Activated CD4-positive, alpha-beta T cell treated with anti-CD3 and anti-CD28 coated beads for 36 hours (primary cell): ENCODE measurements around the gene MPV17. TPM values are rescaled to one million over a fixed set of nuclear protein-coding genes. Genes with fewer than 3 reads are reported as not detected.
"Not testable (repeated sequence)": the region's sequence is repeated elsewhere in the genome, so short reads cannot be mapped to it uniquely, and the experiment has no call there.

Experiments used
- ATAC-seq: fragments of 200-7000 bp; cut with Tn5 transposase; one replicate; pipeline ENCODE4 v1.10.0; 2021; ENCODE audit warnings: mild to moderate bottlenecking, moderate library complexity
- CTCF ChIA-PET: fragments of 350-600 bp; sonication (Branson Sonifier 250); formaldehyde crosslinking; loops from one replicate; lab custom pipeline; 2021; ENCODE audit warnings: antibody characterized with exemption; lab: Charles Lee
- POLR2A ChIA-PET: fragments of 350-600 bp; sonication (Branson Sonifier 250); formaldehyde crosslinking; loops from one replicate; lab custom pipeline; 2021; ENCODE audit warnings: antibody characterized with exemption, inconsistent platforms; lab: Charles Lee
- DNase-seq: peaks from one replicate; pipeline ENCODE4 v3.0.0-alpha.2; 2020
- H3K27ac Mint-ChIP-seq: one replicate; pipeline ENCODE4 v1.8.0; 2021; ENCODE audit warnings: mixed read lengths
- H3K27me3 Mint-ChIP-seq: one replicate; pipeline ENCODE4 v1.8.0; 2021; ENCODE audit warnings: mixed read lengths
- H3K36me3 Mint-ChIP-seq: one replicate; pipeline ENCODE4 v1.8.0; 2021; ENCODE audit warnings: low read depth, mixed read lengths
- H3K4me1 Mint-ChIP-seq: one replicate; pipeline ENCODE4 v1.8.0; 2021; ENCODE audit warnings: mixed read lengths
- H3K4me3 Mint-ChIP-seq: one replicate; pipeline ENCODE4 v1.8.0; 2021; ENCODE audit warnings: mild to moderate bottlenecking, moderate library complexity, mixed read lengths
- H3K9me3 Mint-ChIP-seq: one replicate; pipeline ENCODE4 v1.8.0; 2021; ENCODE audit warnings: low read depth, mixed read lengths
- intact Hi-C, 2 experiments: fragments of 100-400 bp; cut with DNase I in 1 of 2; cut with micrococcal nuclease in 1 of 2; formaldehyde crosslinking; loops; one replicate each; pipeline versions ENCODE4 v1.14.2 to v1.15.1; 2022 to 2024; cut with DNase I, micrococcal nuclease
- total RNA-seq, 2 experiments: library from RNA; stranded (reverse); gene quantifications; one replicate each; pipeline ENCODE4 v1.2.3, GENCODE V29; 2021

MPV17 gene
- total RNA-seq, 2 experiments from 2014 or later, result 93.4 to 103 TPM

DNA sequence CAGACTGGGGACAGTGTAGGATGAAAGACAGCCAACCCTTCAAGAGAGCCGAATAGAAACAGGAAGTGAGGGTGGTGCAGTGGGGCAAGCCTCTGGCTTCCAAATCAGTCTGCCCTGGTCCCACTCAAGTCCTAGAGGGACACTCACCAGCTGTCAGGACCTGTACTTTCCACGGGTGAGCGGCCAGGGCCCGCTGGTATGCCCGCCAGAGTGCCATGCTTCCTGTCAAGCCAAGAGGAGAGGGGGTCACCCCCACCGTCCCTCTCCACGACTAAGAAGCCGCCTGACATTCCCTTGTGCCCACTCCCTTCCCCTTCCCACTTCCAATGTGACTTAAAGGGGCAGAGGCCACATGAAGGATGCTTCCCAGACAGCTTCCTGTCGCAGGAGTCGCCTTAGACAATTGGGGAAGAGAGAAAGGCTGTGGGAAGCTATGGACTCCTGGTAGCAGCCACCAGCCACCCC is 564 bp downstream of the MPV17 start:
- POLR2A ChIA-PET, result no interaction called here
- Mint-ChIP-seq H3K4me1 (peaks cover 17% of the 10 kb centered on the region), H3K4me3 (peak overlapping the region; percentile 98), H3K36me3 (peaks cover 20% of the 10 kb centered on the region), H3K9me3 (no peaks in the 10 kb centered on the region), H3K27me3 (no peaks in the 10 kb centered on the region), H3K27ac (peak overlapping the region; percentile 98)
- intact Hi-C loops, result loop anchor here (1.0 to 2.0 kb wide), 3 partner anchors 34 to 272 kb away; partner anchors contain the start of genes AGBL5 (in 1 of the 2), GTF3C2 (in 1 of the 2) and IFT172 (in 1 of the 2)
- ATAC-seq (peak; percentile 20), DNase-seq (peak; percentile 26)
- CTCF ChIA-PET, result interaction anchor here (0.6 to 1.6 kb wide), 7 partner anchors 19 to 361 kb away, joined by 3 to 7 read pairs (median 3); partner anchors contain the start of genes AGBL5 and TRIM54

DNA sequence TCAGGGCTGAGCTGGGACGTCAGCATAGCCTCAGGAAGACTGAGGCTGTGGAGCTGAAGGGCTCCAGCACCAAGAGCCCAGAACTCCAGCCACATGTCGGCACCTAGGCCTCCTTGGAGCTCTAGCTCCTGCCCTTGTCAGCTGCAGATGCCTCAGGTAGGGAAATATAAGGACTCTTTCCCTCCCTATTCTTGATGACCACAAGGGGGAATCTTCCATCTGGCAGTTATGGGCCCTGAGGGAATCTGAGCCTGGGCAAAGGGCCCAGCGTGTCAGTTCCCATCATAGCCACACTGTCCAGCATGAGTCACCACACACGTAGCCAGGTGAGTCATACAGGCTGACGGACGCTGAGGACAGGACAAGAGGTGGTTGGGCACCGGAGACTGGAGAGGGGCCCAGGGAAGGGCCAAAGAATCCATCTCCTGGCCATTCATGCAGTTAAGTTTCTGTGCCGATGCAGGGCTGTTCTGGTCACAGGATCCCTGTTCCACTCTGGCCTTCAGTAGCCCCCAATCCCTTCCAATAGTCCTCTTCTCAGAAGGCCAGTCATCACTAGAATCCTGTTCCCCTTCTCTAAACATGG is 1.8 kb downstream of the MPV17 start:
- intact Hi-C loops, result no loop called here
- Mint-ChIP-seq H3K27me3 (no peaks in the 10 kb centered on the region), H3K36me3 (peaks cover 15% of the 10 kb centered on the region), H3K9me3 (no peaks in the 10 kb centered on the region), H3K4me3 (peak overlapping the region; percentile 98), H3K27ac (no peak overlapping the region), H3K4me1 (peaks cover 17% of the 10 kb centered on the region)
- DNase-seq (no peak), ATAC-seq (no peak)
- ChIA-PET POLR2A (interaction anchor here (0.6 kb wide), 1 partner anchor 57 kb away, joined by 3 read pairs; no protein-coding TSS in a partner anchor), CTCF (interaction anchor here (1.0 to 1.6 kb wide), 2 partner anchors 360 to 362 kb away, joined by 3 to 4 read pairs; no protein-coding TSS in a partner anchor)

GRCh38 chr2:27319839-27320238 is 3.1 kb downstream of the MPV17 start:
- Mint-ChIP-seq H3K4me1 (peaks cover 17% of the 10 kb centered on the region), H3K36me3 (peaks cover 18% of the 10 kb centered on the region)
- H3K4me3 Mint-ChIP-seq, H3K27me3 Mint-ChIP-seq, POLR2A ChIA-PET, H3K27ac Mint-ChIP-seq, intact Hi-C loops, H3K9me3 Mint-ChIP-seq, ATAC-seq, DNase-seq, CTCF ChIA-PET: not testable (repeated sequence)

- ChIA-PET CTCF (interaction anchor here (0.8 to 1.0 kb wide), 2 partner anchors 14 to 21 kb away, joined by 3 to 4 read pairs; no protein-coding TSS in a partner anchor), POLR2A (no interaction called here)
- ATAC-seq (no peak), DNase-seq (no peak)
- intact Hi-C loops, result no loop called here
- H3K9me3 Mint-ChIP-seq, result no peaks in the 10 kb centered on the region
- H3K27me3 Mint-ChIP-seq, result no peaks in the 10 kb centered on the region
- no peak overlapping the region for H3K4me3 Mint-ChIP-seq
- no peak overlapping the region for H3K27ac Mint-ChIP-seq
- peaks cover 6% of the 10 kb centered on the region for H3K4me1 Mint-ChIP-seq
- H3K36me3 Mint-ChIP-seq, result peaks cover 18% of the 10 kb centered on the region
These were observed 6.1 kb downstream of the MPV17 start for GRCh38 chr2:27316655-27317412.

GRCh38 chr2:27315122-27315521 is 7.8 kb downstream of the MPV17 start:
- POLR2A ChIA-PET, result no interaction called here

DNA sequence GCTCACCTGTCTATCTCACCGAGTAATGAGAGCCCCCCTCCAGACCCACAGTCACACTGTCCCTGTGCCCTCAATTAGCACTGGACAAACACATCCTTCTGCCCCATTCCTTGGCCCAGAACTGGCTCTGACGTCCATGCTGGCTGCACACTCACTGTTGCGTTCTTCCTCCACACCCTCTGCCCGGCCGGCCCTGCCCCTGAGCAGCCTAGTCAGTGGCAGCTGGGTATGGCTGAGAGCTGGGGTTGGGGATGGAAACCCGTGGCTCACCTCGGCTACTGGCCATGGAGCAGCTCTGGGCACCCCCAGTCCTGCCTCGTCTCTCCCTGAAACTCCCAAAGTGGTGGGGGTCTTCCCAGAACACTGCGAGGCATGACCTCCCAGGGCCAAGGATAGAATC is 8.2 kb downstream of the MPV17 start:
- H3K36me3 Mint-ChIP-seq, result peaks cover 24% of the 10 kb centered on the region
- ATAC-seq (no peak), DNase-seq (no peak)
- ChIA-PET CTCF (interaction anchor here (1.2 kb wide), 1 partner anchor 31 kb away, joined by 5 read pairs; no protein-coding TSS in a partner anchor), POLR2A (no interaction called here)
- no peaks in the 10 kb centered on the region for H3K4me1 Mint-ChIP-seq
- H3K4me3 Mint-ChIP-seq, result no peak overlapping the region
- H3K27ac Mint-ChIP-seq, result no peak overlapping the region
- H3K27me3 Mint-ChIP-seq, result no peaks in the 10 kb centered on the region
- H3K9me3 Mint-ChIP-seq, result no peaks in the 10 kb centered on the region
- intact Hi-C loops, result no loop called here

More at GRCh38 chr2:27315122-27315521, 7.8 kb downstream of the MPV17 start:
- Mint-ChIP-seq H3K27me3 (no peaks in the 10 kb centered on the region), H3K4me3 (no peak overlapping the region), H3K9me3 (no peaks in the 10 kb centered on the region), H3K4me1 (no peaks in the 10 kb centered on the region), H3K27ac (no peak overlapping the region), H3K36me3 (peaks cover 22% of the 10 kb centered on the region)
- no peak for DNase-seq
- no peak for ATAC-seq
- intact Hi-C loops, result no loop called here
- CTCF ChIA-PET, result no interaction called here

GRCh38 chr2:27313882-27314645 is 8.8 kb downstream of the MPV17 start:
- intact Hi-C loops, result no loop called here
- CTCF ChIA-PET, result interaction anchor here (1.2 kb wide), 1 partner anchor 30 kb away, joined by 5 read pairs; no protein-coding TSS in a partner anchor
- Mint-ChIP-seq H3K4me3 (no peak overlapping the region), H3K4me1 (no peaks in the 10 kb centered on the region), H3K27me3 (no peaks in the 10 kb centered on the region), H3K27ac (no peak overlapping the region), H3K9me3 (no peaks in the 10 kb centered on the region), H3K36me3 (peaks cover 29% of the 10 kb centered on the region)
- ATAC-seq, result no peak
- POLR2A ChIA-PET, result interaction anchor here (0.6 kb wide), 1 partner anchor 531 kb away, joined by 3 read pairs; no protein-coding TSS in a partner anchor
- no peak for DNase-seq

- CTCF ChIA-PET, result interaction anchor here (0.7 to 2.2 kb wide), 3 partner anchors 9 to 32 kb away, joined by 3 to 5 read pairs (median 5); no protein-coding TSS in a partner anchor
- POLR2A ChIA-PET, result no interaction called here
- H3K36me3 Mint-ChIP-seq, result peaks cover 34% of the 10 kb centered on the region
- no peaks in the 10 kb centered on the region for H3K27me3 Mint-ChIP-seq
- intact Hi-C loops, result no loop called here
- no peak for ATAC-seq
- no peak for DNase-seq
- no peaks in the 10 kb centered on the region for H3K9me3 Mint-ChIP-seq
- no peaks in the 10 kb centered on the region for H3K4me1 Mint-ChIP-seq
- H3K4me3 Mint-ChIP-seq, result no peak overlapping the region
- H3K27ac Mint-ChIP-seq, result no peak overlapping the region
These were observed 10.7 kb downstream of the MPV17 start for GRCh38 chr2:27312152-27312551.

GRCh38 chr2:27309651-27310050 is 13.2 kb downstream of the MPV17 start:
- Mint-ChIP-seq H3K9me3 (no peaks in the 10 kb centered on the region), H3K27me3 (peaks cover 8% of the 10 kb centered on the region), H3K4me3 (no peak overlapping the region), H3K27ac (no peak overlapping the region), H3K36me3 (peaks cover 30% of the 10 kb centered on the region), H3K4me1 (no peaks in the 10 kb centered on the region)
- intact Hi-C loops, result loop anchor here in 1 of 2 experiments (5.0 to 10.0 kb wide), 2 partner anchors 47 to 465 kb away; partner anchors contain the start of genes DPYSL5 and SLC30A3
- ChIA-PET POLR2A (interaction anchor here (0.8 kb wide), 1 partner anchor 1231 kb away, joined by 3 read pairs; no protein-coding TSS in a partner anchor), CTCF (interaction anchor here (0.6 to 1.2 kb wide), 3 partner anchors 28 to 991 kb away, joined by 3 read pairs; no protein-coding TSS in a partner anchor)
- DNase-seq (no peak), ATAC-seq (no peak)

DNA sequence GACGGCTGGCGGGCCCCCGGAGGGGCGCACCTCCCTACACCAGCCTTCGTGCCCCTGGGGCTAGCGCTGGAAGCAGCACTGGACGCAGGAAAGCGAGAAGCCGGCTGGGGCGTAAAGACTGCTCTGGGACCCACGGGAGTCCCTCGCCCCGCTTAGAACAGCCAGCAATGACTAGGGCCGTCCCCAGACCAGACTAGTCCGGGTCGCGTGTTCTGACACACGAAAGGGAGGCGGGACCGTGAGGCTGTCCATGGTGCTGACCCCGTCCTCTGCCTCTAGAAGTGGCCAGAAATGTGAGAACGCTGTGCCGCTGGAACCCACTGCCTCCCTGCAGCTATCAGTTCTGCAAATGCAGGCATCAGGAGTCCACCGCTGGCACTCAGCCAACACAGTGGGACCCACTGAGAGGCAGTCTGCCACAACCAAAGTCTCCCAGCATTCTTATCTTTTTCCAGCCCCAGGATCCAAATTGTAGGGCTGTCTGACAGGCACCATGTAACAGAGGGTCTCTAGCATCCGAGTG is 14.5 kb downstream of the MPV17 start, which contains the start of gene UCN:
Gene UCN, minus strand, starts transcription at position 87 of the 523 bp plus-strand sequence. CDS start 550 bp downstream, outside the sequence.
- peaks cover 10% of the 10 kb centered on the region for H3K27me3 Mint-ChIP-seq
- POLR2A ChIA-PET, result interaction anchor here (0.6 kb wide), 1 partner anchor 227 kb away, joined by 6 read pairs; no protein-coding TSS in a partner anchor
- H3K36me3 Mint-ChIP-seq, result peaks cover 30% of the 10 kb centered on the region
- no peak for ATAC-seq
- no peak for DNase-seq
- CTCF ChIA-PET, result no interaction called here
- H3K4me1 Mint-ChIP-seq, result no peaks in the 10 kb centered on the region
- H3K27ac Mint-ChIP-seq, result no peak within 1 kb of the TSS
- no peak within 1 kb of the TSS for H3K4me3 Mint-ChIP-seq
- no peaks in the 10 kb centered on the region for H3K9me3 Mint-ChIP-seq
- intact Hi-C loops, result loop anchor here in 1 of 2 experiments (5.0 to 10.0 kb wide), 2 partner anchors 46 to 464 kb away; partner anchors contain the start of genes DPYSL5 and SLC30A3
